ENCODE results near the gene GTF3C4. TPM values are rescaled to one million over a fixed set of nuclear protein-coding genes. Genes with fewer than 3 reads are reported as not detected.

Gene GTF3C4
- total and polyA plus RNA-seq, 2 of the 13 experiments (the other 11 are each of a cell fraction or from before 2014, with no cell fraction given), result 2.6 to 12.9 TPM

DNA sequence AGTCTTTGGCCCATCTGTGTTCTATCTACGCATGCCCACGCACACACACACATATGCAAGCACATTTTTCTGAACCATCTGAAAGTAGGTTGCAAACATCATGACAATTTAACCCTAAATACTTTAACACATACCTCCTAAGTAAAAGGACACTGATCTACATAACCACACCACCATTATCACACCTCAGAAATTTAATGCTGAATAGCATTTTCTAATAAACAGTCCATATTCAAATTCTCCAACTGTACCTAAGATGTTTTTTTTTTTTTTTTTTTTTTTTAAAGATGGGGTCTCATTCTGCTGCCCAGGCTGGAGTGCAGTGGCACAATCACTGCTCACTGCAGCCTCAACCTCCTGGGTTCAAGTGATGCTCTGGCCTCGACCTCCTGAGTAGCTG lies 35.9 kb upstream of the GTF3C4 start:
- FAIRE-seq (no peak), ATAC-seq (no peak), DNase-seq (ENCODE audit: low spot score) (no peak)
- Histone ChIP-seq H4K20me1 (ENCODE audit: insufficient read depth, low read length) (no peaks in the 10 kb centered on the region), H3K9me3 (ENCODE audit: low read length) (no peaks in the 10 kb centered on the region), H3K4me3 (replicated peaks in 1 of 3; ENCODE audit: insufficient read depth in 1 of 3, low read depth in 2 of 3, low read length in 3 of 3) (no peak overlapping the region), H2AFZ (ENCODE audit: low read length) (no peak overlapping the region), H3K27ac (ENCODE audit: extremely low read length, insufficient read depth, low read length) (no peak overlapping the region), H3K36me3 (replicated peaks in 1 of 2; ENCODE audit: control insufficient read depth in 1 of 2, insufficient read depth in 2 of 2, low read length in 2 of 2) (peaks cover 11 to 55% of the 10 kb centered on the region in 2 experiments), H3K27me3 (ENCODE audit: control insufficient read depth in 1 of 2, insufficient read depth in 2 of 2, low read length in 2 of 2) (no peaks in the 10 kb centered on the region), H3K9ac (ENCODE audit: insufficient read depth, low read depth, low read length) (no peak overlapping the region), H3K4me2 (ENCODE audit: low read depth, low read length) (no peak overlapping the region), H3K4me1 (ENCODE audit: insufficient read depth, low read length) (peaks cover 9% of the 10 kb centered on the region; the same call in 1 of the 2 replicates), H3K79me2 (ENCODE audit: insufficient read depth, low read length) (no peaks in the 10 kb centered on the region)
- WGBS (ENCODE audit: low lambda C conversion rate), result 100% methylated on average over 3 of the region's 3 CpGs
- TF ChIP-seq MAFK (conservative IDR thresholded peaks at IDR 0.05 in 1 of 2, IDR thresholded peaks at IDR 0.05 in 1 of 2; ENCODE audit: low read length in 2 of 2) (0 out of 4 replicates have a peak, but pooled peaks of 1 of the 2 experiments have one; percentile 13), ASH2L (IDR thresholded peaks at IDR 0.05; ENCODE audit: insufficient read length, low read depth, low read length) (no peak)
- no TSS peak for BruUV-seq (replicated peaks)
- in situ Hi-C loops (cut with HindIII; ENCODE audit: extremely low pct_ligation_motif_present, low pct_unique_long_range_greater_than_20kb), result no loop called here
- ChIA-PET POLR2A (no interaction called here), CTCF (ENCODE audit: low intra/inter-chr PET ratio, low total read pairs) (no interaction called here)
- intact Hi-C loops (cut with micrococcal nuclease; ENCODE audit: unreplicated experiment), result no loop called here

DNA sequence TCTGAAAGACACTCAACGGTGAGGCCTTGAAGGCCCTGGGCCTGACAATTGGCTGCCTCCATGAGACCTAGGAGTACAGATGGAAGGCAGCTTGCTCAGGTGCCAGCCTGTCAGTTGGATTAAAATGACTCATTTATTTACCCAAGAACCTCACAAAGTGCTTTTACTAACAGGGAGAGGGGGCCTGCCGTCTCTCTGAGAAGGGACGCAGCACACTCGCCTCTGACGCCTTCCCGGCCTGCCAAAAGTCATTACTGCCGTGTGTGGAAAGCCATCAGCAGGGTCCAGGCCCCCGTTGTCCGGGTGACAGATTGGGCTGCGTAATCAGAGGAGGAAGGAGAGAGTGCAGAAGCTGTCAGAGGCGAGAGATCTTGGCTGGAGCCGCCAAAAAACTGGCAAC lies 32.9 kb upstream of the GTF3C4 start:
- Histone ChIP-seq H3K4me2 (ENCODE audit: low read depth, low read length) (no peak overlapping the region), H3K79me2 (ENCODE audit: insufficient read depth, low read length) (no peaks in the 10 kb centered on the region), H2AFZ (ENCODE audit: low read length) (no peak overlapping the region), H3K36me3 (replicated peaks in 1 of 2; ENCODE audit: control insufficient read depth in 1 of 2, insufficient read depth in 2 of 2, low read length in 2 of 2) (peaks cover 17 to 56% of the 10 kb centered on the region in 2 experiments), H3K9ac (ENCODE audit: insufficient read depth, low read depth, low read length) (no peak overlapping the region), H3K27me3 (ENCODE audit: control insufficient read depth in 1 of 2, insufficient read depth in 2 of 2, low read length in 2 of 2) (no peaks in the 10 kb centered on the region), H3K4me1 (ENCODE audit: insufficient read depth, low read length) (peaks cover 7% of the 10 kb centered on the region; the same call in 1 of the 2 replicates), H3K27ac (ENCODE audit: extremely low read length, insufficient read depth, low read length) (no peak overlapping the region), H3K9me3 (ENCODE audit: low read length) (no peaks in the 10 kb centered on the region), H4K20me1 (ENCODE audit: insufficient read depth, low read length) (no peaks in the 10 kb centered on the region), H3K4me3 (replicated peaks in 1 of 3; ENCODE audit: insufficient read depth in 1 of 3, low read depth in 2 of 3, low read length in 3 of 3) (no peak overlapping the region)
- intact Hi-C loops (cut with micrococcal nuclease; ENCODE audit: unreplicated experiment), result no loop called here
- TF ChIP-seq, protein P1, sequence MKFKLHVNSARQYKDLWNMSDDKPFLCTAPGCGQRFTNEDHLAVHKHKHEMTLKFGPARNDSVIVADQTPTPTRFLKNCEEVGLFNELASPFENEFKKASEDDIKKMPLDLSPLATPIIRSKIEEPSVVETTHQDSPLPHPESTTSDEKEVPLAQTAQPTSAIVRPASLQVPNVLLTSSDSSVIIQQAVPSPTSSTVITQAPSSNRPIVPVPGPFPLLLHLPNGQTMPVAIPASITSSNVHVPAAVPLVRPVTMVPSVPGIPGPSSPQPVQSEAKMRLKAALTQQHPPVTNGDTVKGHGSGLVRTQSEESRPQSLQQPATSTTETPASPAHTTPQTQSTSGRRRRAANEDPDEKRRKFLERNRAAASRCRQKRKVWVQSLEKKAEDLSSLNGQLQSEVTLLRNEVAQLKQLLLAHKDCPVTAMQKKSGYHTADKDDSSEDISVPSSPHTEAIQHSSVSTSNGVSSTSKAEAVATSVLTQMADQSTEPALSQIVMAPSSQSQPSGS (CRISPR knock-in tag; IDR thresholded peaks at IDR 0.05), result no peak
- TF ChIP-seq TMF1 (CRISPR knock-in tag; IDR thresholded peaks at IDR 0.05; ENCODE audit: low read depth) (no peak), ZNF17 (CRISPR knock-in tag; IDR thresholded peaks at IDR 0.05) (no peak), ZNF644 (CRISPR knock-in tag; IDR thresholded peaks at IDR 0.05; ENCODE audit: low read depth) (no peak), ZNF383 (CRISPR knock-in tag; IDR thresholded peaks at IDR 0.05; ENCODE audit: borderline replicate concordance) (no peak), THAP11 (CRISPR knock-in tag; IDR thresholded peaks at IDR 0.05) (no peak), NFKB2 (CRISPR knock-in tag; IDR thresholded peaks at IDR 0.05; ENCODE audit: borderline replicate concordance) (no peak)
- TF ChIP-seq, protein P2, sequence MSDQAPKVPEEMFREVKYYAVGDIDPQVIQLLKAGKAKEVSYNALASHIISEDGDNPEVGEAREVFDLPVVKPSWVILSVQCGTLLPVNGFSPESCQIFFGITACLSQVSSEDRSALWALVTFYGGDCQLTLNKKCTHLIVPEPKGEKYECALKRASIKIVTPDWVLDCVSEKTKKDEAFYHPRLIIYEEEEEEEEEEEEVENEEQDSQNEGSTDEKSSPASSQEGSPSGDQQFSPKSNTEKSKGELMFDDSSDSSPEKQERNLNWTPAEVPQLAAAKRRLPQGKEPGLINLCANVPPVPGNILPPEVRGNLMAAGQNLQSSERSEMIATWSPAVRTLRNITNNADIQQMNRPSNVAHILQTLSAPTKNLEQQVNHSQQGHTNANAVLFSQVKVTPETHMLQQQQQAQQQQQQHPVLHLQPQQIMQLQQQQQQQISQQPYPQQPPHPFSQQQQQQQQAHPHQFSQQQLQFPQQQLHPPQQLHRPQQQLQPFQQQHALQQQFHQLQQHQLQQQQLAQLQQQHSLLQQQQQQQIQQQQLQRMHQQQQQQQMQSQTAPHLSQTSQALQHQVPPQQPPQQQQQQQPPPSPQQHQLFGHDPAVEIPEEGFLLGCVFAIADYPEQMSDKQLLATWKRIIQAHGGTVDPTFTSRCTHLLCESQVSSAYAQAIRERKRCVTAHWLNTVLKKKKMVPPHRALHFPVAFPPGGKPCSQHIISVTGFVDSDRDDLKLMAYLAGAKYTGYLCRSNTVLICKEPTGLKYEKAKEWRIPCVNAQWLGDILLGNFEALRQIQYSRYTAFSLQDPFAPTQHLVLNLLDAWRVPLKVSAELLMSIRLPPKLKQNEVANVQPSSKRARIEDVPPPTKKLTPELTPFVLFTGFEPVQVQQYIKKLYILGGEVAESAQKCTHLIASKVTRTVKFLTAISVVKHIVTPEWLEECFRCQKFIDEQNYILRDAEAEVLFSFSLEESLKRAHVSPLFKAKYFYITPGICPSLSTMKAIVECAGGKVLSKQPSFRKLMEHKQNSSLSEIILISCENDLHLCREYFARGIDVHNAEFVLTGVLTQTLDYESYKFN (CRISPR knock-in tag; conservative IDR thresholded peaks at IDR 0.05), result no peak
- ChIA-PET CTCF (ENCODE audit: low intra/inter-chr PET ratio, low total read pairs) (no interaction called here), POLR2A (no interaction called here)
- no peak for DNase-seq (ENCODE audit: low spot score)
- ATAC-seq, result no peak
- in situ Hi-C loops (cut with HindIII; ENCODE audit: extremely low pct_ligation_motif_present, low pct_unique_long_range_greater_than_20kb), result no loop called here
- 94% methylated on average over 12 of the region's 12 CpGs for WGBS (ENCODE audit: low lambda C conversion rate)
- FAIRE-seq, result no peak
- no TSS peak for BruUV-seq (replicated peaks)
